HG02970 (cell line): ENCODE measurements around the gene HMCN1.
"Not testable (repeated sequence)": the region's sequence is repeated elsewhere in the genome, so short reads cannot be mapped to it uniquely, and the experiment has no call there.

Experiments
- ATAC-seq: cut with Tn5 transposase; IDR thresholded peaks from one replicate; pipeline ENCODE4 v1.9.1; 2021; ENCODE audit warnings: mild to moderate bottlenecking, moderate library complexity, moderate number of reproducible peaks; ENCODE audit not compliant: unreplicated experiment, low FRiP score

The HMCN1 gene

GRCh38 chr1:185843986-185844385 lies 109.8 kb downstream of the HMCN1 start:
- no peak for ATAC-seq

DNA sequence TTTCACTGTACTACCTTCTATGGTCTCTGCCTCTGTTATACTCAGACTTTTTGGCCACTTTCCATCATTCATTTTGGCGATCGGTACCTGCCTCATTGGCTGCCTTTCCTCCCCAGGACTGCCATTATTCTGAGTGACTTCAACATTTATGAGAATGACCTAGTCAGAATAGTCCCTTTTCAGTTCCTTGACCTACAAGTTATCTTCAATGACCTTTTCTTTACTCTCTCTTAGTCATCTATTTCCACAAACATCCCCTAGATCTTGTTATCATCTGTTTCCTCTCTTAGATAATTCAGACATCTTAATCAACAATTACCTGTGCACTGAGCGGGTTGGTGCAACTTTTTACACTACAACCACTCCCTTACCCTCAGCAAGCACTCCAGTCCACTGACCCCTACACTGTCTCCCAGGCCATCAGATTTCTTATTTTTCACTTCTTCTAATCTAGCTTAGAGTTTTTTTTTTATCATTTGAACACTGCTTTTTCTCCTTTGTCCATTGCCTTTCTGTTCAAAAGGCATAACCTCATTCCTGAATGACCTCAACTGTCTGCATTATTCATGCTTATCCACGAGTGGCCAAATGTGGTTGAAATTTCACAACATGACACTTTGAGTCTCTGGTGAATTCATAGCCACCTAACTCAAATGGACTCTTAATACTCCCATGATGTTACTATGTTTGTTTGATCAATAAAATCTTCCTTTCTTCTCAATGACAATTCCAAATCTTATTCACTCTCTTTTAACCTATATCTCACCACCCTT lies 112.7 kb downstream of the HMCN1 start:
- no peak for ATAC-seq

DNA sequence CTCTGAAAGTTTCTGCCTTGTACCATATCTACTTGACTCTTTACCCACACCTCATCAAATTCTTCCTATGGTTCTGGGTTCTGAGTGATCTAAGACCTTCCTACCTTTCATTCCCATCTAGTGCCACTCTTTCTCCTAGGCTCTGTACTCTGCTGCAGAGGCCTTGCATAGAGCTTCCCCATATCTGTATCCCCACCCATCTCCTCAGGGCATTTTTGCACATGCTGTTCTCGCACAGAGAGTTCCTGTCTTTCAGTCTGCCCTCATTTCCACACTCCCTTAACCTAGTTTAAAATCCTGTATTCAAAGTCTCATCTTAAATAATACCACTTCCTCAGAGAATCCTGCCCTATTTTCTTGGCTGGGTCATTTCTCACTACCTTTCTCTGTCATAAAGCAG lies 114.8 kb downstream of the HMCN1 start:
- no peak for ATAC-seq

- no peak for ATAC-seq
Measured at GRCh38 chr1:185850366-185850765, 116.2 kb downstream of the HMCN1 start.

- ATAC-seq = no peak
Measured at GRCh38 chr1:185853739-185854138, 119.5 kb downstream of the HMCN1 start.

- ATAC-seq = no peak
Measured at GRCh38 chr1:185856482-185856881, 122.3 kb downstream of the HMCN1 start.

- ATAC-seq = no peak
Measured at GRCh38 chr1:185857442-185857841, 123.3 kb downstream of the HMCN1 start.

- no peak for ATAC-seq
Measured at GRCh38 chr1:185860311-185860710, 126.1 kb downstream of the HMCN1 start.

- no peak for ATAC-seq
Measured at GRCh38 chr1:185860859-185861258, 126.7 kb downstream of the HMCN1 start.

DNA sequence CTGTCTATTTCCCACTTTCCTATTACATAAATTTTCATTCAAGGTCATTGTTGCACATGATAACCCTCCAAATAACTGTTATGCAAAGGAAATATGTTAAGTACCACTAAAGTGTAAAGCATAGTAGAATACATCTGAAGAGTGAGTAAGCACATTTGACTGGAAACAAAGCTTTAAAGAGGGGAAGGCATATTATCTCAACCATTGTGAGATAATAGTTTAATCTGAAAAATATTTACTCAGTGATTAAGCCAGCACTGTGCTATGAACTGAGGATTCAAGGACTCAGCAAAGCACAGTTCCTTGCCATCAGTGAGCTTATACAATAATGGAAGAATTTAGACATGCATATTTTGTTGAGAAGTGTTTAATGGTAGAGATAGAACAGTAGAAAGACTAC lies 127.4 kb downstream of the HMCN1 start:
- ATAC-seq = no peak

DNA sequence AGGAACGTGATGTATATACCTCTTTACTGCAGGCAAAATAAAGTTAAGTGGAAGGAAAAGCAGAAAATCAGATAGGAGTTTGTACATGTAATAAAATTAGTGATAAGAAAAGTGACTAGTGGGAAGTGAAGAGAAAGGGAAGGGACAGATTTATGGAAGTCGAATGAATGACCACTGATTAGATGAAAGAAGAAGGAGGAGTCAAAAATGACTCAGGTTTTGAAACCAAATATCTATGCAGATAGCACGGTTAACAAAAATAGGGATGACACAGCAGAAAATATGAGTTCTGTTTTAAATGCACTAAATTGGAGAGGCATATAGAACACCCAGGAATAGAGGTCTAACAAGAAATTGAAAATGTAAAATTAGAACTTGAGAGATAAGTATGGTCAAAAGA lies 128.0 kb downstream of the HMCN1 start:
- no peak for ATAC-seq

DNA sequence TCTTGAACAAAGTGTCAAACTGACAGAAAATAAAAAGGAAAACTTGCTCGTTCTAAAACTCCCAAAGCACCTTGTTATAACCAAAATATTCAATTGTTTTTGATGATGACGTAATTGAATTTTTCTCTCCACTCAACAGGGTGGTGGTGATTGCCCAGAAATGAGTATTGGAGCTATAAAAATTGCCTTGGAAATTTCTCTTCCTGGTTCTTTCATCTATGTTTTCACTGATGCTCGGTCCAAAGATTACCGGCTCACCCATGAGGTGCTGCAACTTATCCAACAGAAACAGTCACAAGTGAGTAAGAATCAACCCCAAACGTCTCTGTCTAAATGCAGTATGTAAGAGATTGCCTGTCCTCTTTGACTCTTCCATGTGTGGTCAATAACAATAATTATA lies 130.1 kb downstream of the HMCN1 start:
- ATAC-seq = no peak

DNA sequence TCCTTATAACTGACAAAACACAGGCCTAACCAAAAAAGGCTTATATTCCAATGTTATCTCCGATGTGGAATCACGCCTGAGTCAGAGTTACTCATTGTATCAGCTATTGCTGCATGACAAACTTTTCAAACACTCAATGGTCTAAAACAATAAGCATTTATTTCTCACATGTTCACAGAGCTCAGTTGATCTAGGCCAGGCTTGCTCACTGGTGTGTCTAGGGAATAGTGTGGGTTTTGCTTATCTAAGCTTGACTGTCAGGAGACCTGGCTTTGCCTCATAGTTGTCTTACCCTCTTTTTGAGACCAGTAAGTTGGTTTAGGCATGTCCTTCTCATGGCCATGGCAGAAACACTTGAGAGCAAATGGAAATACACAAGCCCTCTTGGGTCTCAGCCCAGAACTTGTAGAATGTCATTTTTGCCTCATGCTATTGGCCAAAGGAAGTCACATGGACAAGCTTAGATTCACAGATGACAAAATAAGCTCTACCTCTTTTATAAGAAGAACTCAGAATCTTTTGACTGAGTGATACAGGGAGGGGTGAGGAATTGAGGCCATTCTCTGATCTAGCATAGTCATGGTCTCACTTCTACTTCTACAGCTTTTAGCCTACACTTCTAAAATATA lies 130.8 kb downstream of the HMCN1 start:
- no peak for ATAC-seq

DNA sequence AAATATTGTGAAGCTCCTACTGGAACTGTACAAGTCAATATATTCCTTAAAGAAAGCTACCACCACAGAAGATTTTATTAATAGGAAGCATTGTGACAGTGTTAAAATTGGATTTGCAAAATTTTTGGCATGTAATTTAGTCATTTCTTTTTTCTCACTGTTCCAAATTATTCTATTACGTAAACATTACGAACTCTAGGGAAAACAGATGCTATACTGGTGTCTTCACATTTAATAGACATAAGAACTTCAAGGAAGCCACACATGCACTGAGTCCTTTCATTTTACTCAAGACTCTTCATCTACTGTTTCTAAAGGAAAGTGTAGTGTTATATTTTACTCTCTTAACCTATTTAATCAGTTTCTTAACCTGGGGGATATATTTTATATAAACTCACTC lies 135.4 kb downstream of the HMCN1 start:
- ATAC-seq = no peak

GRCh38 chr1:185871627-185872150 lies 137.5 kb downstream of the HMCN1 start:
- no peak for ATAC-seq

GRCh38 chr1:185874246-185874645 lies 140.1 kb downstream of the HMCN1 start:
- ATAC-seq = no peak

- no peak for ATAC-seq
Measured at GRCh38 chr1:185880330-185880729, 146.1 kb downstream of the HMCN1 start.

DNA sequence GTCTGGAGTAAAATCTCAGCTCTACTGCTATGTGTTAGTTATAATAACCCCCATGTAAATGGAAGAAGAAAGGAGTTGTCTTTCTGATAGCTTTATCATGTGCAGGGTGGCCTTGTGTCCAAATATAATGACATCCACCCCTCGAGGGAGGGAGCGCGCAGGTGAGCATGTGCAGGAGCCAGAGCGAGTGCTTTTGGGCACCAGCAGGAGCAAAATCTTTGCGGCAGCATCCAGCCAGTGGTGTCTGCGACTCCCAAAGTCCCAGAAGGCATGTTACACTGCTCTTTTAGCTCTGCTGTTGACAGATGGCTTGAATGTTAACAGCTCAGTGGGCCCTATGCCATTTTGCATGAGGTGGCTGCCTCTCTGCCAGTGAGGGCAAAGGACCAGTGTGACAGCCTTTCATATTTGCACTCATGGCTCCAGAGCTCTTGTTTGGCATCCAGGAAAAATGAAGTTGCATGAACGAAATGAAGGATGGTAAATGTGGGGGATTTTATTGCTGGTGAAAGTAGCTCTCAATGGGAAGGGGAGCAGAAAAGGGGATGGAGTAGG lies 146.7 kb downstream of the HMCN1 start:
- ATAC-seq = no peak

DNA sequence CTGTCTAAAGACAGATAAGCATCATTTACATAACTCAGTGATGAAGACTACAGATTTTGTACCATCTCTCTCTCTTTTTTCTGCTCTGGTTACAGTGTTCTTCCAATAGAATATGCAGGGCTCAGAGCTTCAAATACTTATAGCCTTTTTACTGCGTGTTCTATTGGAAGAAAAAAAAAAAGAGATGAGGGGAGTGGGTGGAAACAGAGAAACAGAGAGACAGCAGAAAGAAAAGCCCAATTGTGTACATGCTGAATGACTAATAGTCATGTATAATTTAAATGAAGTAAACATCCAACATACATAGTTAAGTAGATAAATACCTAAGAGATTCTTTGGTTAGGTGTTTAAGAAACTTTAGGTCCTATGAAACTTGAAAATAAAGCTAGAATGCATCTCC lies 151.9 kb downstream of the HMCN1 start:
- ATAC-seq = no peak

- ATAC-seq = no peak
Measured at GRCh38 chr1:185886671-185887070, 152.5 kb downstream of the HMCN1 start.

DNA sequence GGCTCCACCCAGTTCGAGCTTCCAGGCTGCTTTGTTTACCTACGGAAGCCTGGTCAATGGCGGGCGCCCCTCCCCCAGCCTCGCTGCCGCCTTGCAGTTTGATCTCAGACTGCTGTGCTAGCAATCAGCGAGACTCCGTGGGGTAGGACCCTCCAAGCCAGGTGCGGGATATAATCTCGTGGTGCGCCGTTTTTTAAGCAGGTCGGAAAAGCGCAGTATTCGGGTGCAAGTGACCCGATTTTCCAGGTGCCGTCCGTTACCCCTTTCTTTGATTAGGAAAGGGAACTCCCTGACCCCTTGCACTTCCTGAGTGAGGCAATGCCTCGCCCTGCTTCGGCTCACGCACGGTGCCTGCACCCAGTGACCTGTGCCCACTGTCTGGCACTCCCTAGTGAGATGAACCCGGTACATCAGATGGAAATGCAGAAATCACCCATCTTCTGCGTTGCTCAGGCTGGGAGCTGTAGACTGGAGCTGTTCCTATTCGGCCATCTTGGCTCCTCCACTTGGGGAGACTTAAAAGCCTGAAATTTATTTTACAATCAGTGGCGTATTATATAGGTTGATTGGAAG lies 158.7 kb downstream of the HMCN1 start:
- not testable (repeated sequence) for ATAC-seq
